Neuronal stem cell (in vitro differentiated cells): ENCODE data around the gene VIPR1.

Experiments
- DNase-seq: peaks from one replicate; pipeline ENCODE4 v3.0.0-alpha.2; 2013; ENCODE audit warnings: low spot score
- H2AFZ ChIP-seq: one replicate; pipeline ENCODE4 v1.6.1; 2013; ENCODE audit warnings: mild to moderate bottlenecking, low read length, inconsistent platforms
- H2AK5ac ChIP-seq: 2 replicates; pipeline ENCODE4 v1.6.1; 2013; ENCODE audit warnings: low read depth, mild to moderate bottlenecking, inconsistent platforms, low read length, moderate library complexity, mixed read lengths
- H2BK120ac ChIP-seq: 2 replicates; pipeline ENCODE4 v1.6.1; 2013; ENCODE audit warnings: low read depth, mild to moderate bottlenecking, inconsistent platforms, low read length, moderate library complexity, mixed read lengths
- H2BK12ac ChIP-seq: one replicate; pipeline ENCODE4 v1.6.1; 2013; ENCODE audit warnings: low read length, inconsistent platforms
- H2BK15ac ChIP-seq: 2 replicates; pipeline ENCODE4 v1.6.1; 2013; ENCODE audit warnings: mild to moderate bottlenecking, low read length, inconsistent platforms, mixed read lengths
- H2BK5ac ChIP-seq: one replicate; pipeline ENCODE4 v1.6.1; 2013; ENCODE audit warnings: inconsistent platforms, mild to moderate bottlenecking, low read length, moderate library complexity
- H3K14ac ChIP-seq: one replicate; pipeline ENCODE4 v1.6.1; 2013; ENCODE audit warnings: low read length, inconsistent platforms
- H3K18ac ChIP-seq: 2 replicates; pipeline ENCODE4 v1.6.1; 2013; ENCODE audit warnings: low read length, inconsistent platforms
- H3K23ac ChIP-seq: 2 replicates; pipeline ENCODE4 v1.6.1; 2013; ENCODE audit warnings: low read depth, mild to moderate bottlenecking, mixed read lengths, low read length, inconsistent platforms; ENCODE audit not compliant: poor library complexity
- H3K27ac ChIP-seq: replicated peaks from 3 replicates; pipeline ENCODE4 v1.5.1; 2013; ENCODE audit warnings: low read length, inconsistent platforms
- H3K27me3 ChIP-seq, 3 experiments: 2 replicates each; pipeline ENCODE4 v1.6.1; 2013; ENCODE audit warnings: low read length in 3 of 3, mild to moderate bottlenecking in 2 of 3, inconsistent platforms in 1 of 3, low read depth in 1 of 3, mixed read lengths in 1 of 3, moderate library complexity in 1 of 3; ENCODE audit not compliant: control insufficient read depth in 3 of 3, insufficient read depth in 3 of 3
- H3K36me3 ChIP-seq, 2 donors: replicated peaks in 1 of 2; 2 replicates each; pipeline ENCODE4 v1.6.1; 2013; ENCODE audit warnings: low read length in 2 of 2; ENCODE audit not compliant: control insufficient read depth in 2 of 2, insufficient read depth in 2 of 2
- H3K4ac ChIP-seq: 2 replicates; pipeline ENCODE4 v1.6.1; 2013; ENCODE audit warnings: inconsistent platforms, mild to moderate bottlenecking, low read length, moderate library complexity
- H3K4me1 ChIP-seq, 2 donors: 1 replicate in 1 of 2; 2 replicates in 1 of 2; pipeline ENCODE4 v1.6.1; 2013; ENCODE audit warnings: low read length in 2 of 2, low read depth in 1 of 2; ENCODE audit not compliant: control insufficient read depth in 2 of 2, insufficient read depth in 1 of 2
- H3K4me2 ChIP-seq: one replicate; pipeline ENCODE4 v1.6.1; 2013; ENCODE audit warnings: mild to moderate bottlenecking, low read length, inconsistent platforms; ENCODE audit not compliant: insufficient read depth, poor library complexity, severe bottlenecking
- H3K4me3 ChIP-seq, 2 donors: 2 replicates each; pipeline ENCODE4 v1.5.1; 2013; ENCODE audit warnings: low read length in 2 of 2, mild to moderate bottlenecking in 2 of 2, inconsistent platforms in 1 of 2, moderate library complexity in 1 of 2
- H3K79me1 ChIP-seq: one replicate; pipeline ENCODE4 v1.6.1; 2013; ENCODE audit warnings: low read depth, mild to moderate bottlenecking, inconsistent platforms, low read length, moderate library complexity
- H3K9ac ChIP-seq: one replicate; pipeline ENCODE4 v1.6.1; 2013; ENCODE audit warnings: mild to moderate bottlenecking, low read depth, low read length, inconsistent platforms; ENCODE audit not compliant: poor library complexity
- H3K9me3 ChIP-seq, 2 donors: replicated peaks in 1 of 2; 2 replicates each; pipeline versions ENCODE3 to v1.6.1; 2013; ENCODE audit warnings: low read length in 2 of 2, mild to moderate bottlenecking in 2 of 2, inconsistent platforms in 1 of 2, low read depth in 1 of 2, mixed read lengths in 1 of 2, moderate library complexity in 1 of 2; ENCODE audit not compliant: control insufficient read depth in 2 of 2, insufficient read depth in 1 of 2
- H4K8ac ChIP-seq: one replicate; pipeline ENCODE4 v1.6.1; 2013; ENCODE audit warnings: low read depth, mild to moderate bottlenecking, inconsistent platforms, low read length, moderate library complexity
- H4K91ac ChIP-seq: one replicate; pipeline ENCODE4 v1.6.1; 2013; ENCODE audit warnings: low read length, low read depth, mild to moderate bottlenecking, inconsistent platforms; ENCODE audit not compliant: poor library complexity
- WGBS, 2 donors: extraction: QIAGEN DNeasy Blood & Tissue Kit; methylation state at CpG; one replicate each; pipeline ENCODE4 v1.1.7; 2013; ENCODE audit warnings: missing lambda C conversion rate in 2 of 2, mixed read lengths in 1 of 2; ENCODE audit not compliant: insufficient read length in 2 of 2, insufficient replicate concordance in 1 of 2; ENCODE audit errors: extremely low coverage in 2 of 2; 5-methylcytosine and 5-hydroxymethylcytosine counted together

VIPR1 gene

DNA sequence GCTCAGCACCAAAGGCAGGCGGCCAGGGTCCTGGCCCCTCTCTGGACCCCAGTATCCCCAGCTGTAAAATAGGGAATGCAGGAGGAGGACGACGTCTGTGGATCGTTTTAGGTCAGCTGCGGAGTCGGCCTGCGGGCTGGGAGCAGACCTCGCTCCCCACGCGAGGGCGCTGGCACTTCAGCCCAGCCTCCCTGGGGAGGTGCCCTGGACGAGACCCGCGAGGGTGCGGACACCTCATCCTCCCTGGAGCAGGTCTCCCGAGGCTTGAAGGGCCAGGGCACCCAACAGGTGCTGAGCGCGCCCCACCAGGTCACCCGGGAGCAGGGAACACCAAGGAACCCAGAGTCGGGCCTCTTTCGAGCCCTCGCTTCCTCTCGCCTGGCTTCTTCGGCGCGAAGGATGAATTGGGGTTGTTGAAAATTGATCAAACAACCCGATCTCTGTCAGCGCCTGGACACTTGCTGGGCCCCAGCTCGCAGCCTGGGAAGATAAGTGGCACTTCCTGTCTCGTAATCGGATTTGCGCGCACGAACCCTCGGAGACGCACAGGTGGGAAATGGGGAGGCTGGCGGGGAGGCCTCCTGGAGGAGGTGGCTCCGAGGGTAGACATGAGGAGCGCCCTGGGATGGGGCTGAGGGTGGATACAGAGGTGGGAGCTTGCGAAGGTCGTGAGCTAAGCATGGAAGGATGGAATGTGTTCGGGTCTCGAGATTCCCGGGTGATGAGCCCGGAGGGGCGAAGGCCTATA is 588 bp upstream of the VIPR1 start:
- H2AFZ ChIP-seq: peak overlapping the region; percentile 80
- H3K4ac ChIP-seq: no peak overlapping the region
- peak overlapping the region; percentile 66 for H3K23ac ChIP-seq
- peak overlapping the region; percentile 75 for H4K8ac ChIP-seq
- peaks cover 3% of the 10 kb centered on the region for H3K79me1 ChIP-seq
- no peak overlapping the region for H2AK5ac ChIP-seq
- WGBS, 2 donors: no CpG with 5 or more reads among the region's 46 CpGs
- H3K36me3 ChIP-seq: no peaks in the 10 kb centered on the region
- H3K27ac ChIP-seq: no peak overlapping the region
- peaks cover 0 to 3% of the 10 kb centered on the region in 2 donors for H3K9me3 ChIP-seq
- H3K27me3 ChIP-seq: peaks cover 6 to 89% (median 44%) of the 10 kb centered on the region in 3 experiments
- H3K4me1 ChIP-seq: peaks cover 12 to 19% of the 10 kb centered on the region in 2 donors
- H2BK15ac ChIP-seq: peak overlapping the region; percentile 22
- peak overlapping the region; percentile 62 for H3K18ac ChIP-seq
- no peak overlapping the region for H3K9ac ChIP-seq
- no peak overlapping the region for H2BK12ac ChIP-seq
- no peak overlapping the region for H2BK120ac ChIP-seq
- H4K91ac ChIP-seq: no peak overlapping the region
- H3K4me3 ChIP-seq: peak overlapping the region in 1 of 2 donors; percentile 77
- H3K14ac ChIP-seq: no peak overlapping the region
- H3K4me2 ChIP-seq: peak overlapping the region; percentile 92
- no peak overlapping the region for H2BK5ac ChIP-seq
- DNase-seq: peak; percentile 29

- H3K9ac ChIP-seq: peak overlapping the region; percentile 75
- H3K79me1 ChIP-seq: peaks cover 3% of the 10 kb centered on the region
- peak overlapping the region; percentile 59 for H3K14ac ChIP-seq
- H3K18ac ChIP-seq: no peak overlapping the region
- H2BK12ac ChIP-seq: no peak overlapping the region
- no peak for DNase-seq
- no peak overlapping the region for H2AFZ ChIP-seq
- H3K23ac ChIP-seq: peak overlapping the region; percentile 83
- H4K8ac ChIP-seq: no peak overlapping the region
- no peak overlapping the region for H3K4me2 ChIP-seq
- H2BK15ac ChIP-seq: no peak overlapping the region
- H3K27me3 ChIP-seq: peaks cover 6 to 92% (median 44%) of the 10 kb centered on the region in 3 experiments
- H3K36me3 ChIP-seq: no peaks in the 10 kb centered on the region
- H2AK5ac ChIP-seq: no peak overlapping the region
- no peak overlapping the region for H3K27ac ChIP-seq
- no peak overlapping the region for H2BK5ac ChIP-seq
- H4K91ac ChIP-seq: no peak overlapping the region
- H3K4me3 ChIP-seq: peak overlapping the region in 1 of 2 donors; percentile 82
- H2BK120ac ChIP-seq: no peak overlapping the region
- no CpG with 5 or more reads among the region's 4 CpGs for WGBS, 2 donors
- H3K4ac ChIP-seq: no peak overlapping the region
- peaks cover 7 to 12% of the 10 kb centered on the region in 2 donors for H3K4me1 ChIP-seq
- peaks cover 0 to 3% of the 10 kb centered on the region in 2 donors for H3K9me3 ChIP-seq
Observed at GRCh38 chr3:42503251-42503924, 945 bp downstream of the VIPR1 start.

DNA sequence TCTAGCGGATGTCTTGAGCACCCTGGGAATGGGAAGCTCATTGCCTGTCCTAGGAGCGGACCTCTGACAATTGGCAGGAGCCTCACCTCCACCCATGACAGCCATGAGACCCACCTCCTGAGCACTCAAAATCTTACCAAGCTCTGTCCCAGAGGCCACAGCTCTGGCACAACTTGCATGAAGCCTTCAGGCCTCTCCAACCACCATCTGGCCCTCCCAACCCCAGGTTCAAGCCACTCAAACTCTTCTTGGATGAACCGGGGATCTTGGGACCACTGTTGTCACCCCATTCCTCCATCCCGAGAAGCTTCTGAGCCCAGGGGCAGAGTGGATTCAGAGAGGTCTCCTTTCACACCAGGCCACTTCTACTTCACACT is 1.5 kb downstream of the VIPR1 start:
- peaks cover 7 to 12% of the 10 kb centered on the region in 2 donors for H3K4me1 ChIP-seq

More for the DNA sequence above, 1.5 kb downstream of the VIPR1 start:
- Histone ChIP-seq H2BK120ac (no peak overlapping the region), H2BK15ac (no peak overlapping the region), H3K4me2 (no peak overlapping the region), H2AK5ac (no peak overlapping the region), H3K14ac (no peak overlapping the region), H2BK5ac (no peak overlapping the region), H3K9me3 (no peaks in the 10 kb centered on the region), H3K27ac (no peak overlapping the region), H2BK12ac (no peak overlapping the region), H4K8ac (no peak overlapping the region), H3K9ac (no peak overlapping the region), H3K4me3 (no peak overlapping the region), H3K36me3 (no peaks in the 10 kb centered on the region), H4K91ac (no peak overlapping the region), H3K18ac (no peak overlapping the region), H3K27me3 (peaks cover 6 to 86% (median 41%) of the 10 kb centered on the region in 3 experiments), H3K4ac (no peak overlapping the region), H3K79me1 (peaks cover 3% of the 10 kb centered on the region), H3K23ac (no peak overlapping the region), H2AFZ (no peak overlapping the region)
- WGBS, 2 donors: no CpG with 5 or more reads among the region's 4 CpGs
- DNase-seq: no peak
